Calu3 (cell line): ENCODE results near the gene MARVELD2. TPM values are rescaled to one million over a fixed set of nuclear protein-coding genes. Genes with fewer than 3 reads are reported as not detected.

Source experiments
- BruUV-seq: library from RNA; stranded (reverse); fragments of 400-500 nt; replicated peaks from 2 replicates; lab custom pipeline; 2021; lab: Mats Ljungman, UMichigan
- CTCF ChIA-PET: fragments of 300-600 bp; sonication (Branson Sonifier 250); formaldehyde crosslinking; loops from one replicate; lab custom pipeline; 2022; ENCODE audit warnings: antibody characterized with exemption; lab: Charles Lee
- DNase-seq: peaks from one replicate; pipeline ENCODE4 v3.0.0; 2022
- H3K27ac Mint-ChIP-seq: one replicate; pipeline ENCODE4 v1.8.0; 2022; ENCODE audit warnings: mixed read lengths; ENCODE audit not compliant: unreplicated experiment
- H3K27me3 Mint-ChIP-seq: one replicate; pipeline ENCODE4 v1.8.0; 2022; ENCODE audit warnings: mixed read lengths; ENCODE audit not compliant: unreplicated experiment
- H3K36me3 Mint-ChIP-seq: one replicate; pipeline ENCODE4 v1.8.0; 2022; ENCODE audit warnings: mild to moderate bottlenecking, moderate library complexity, mixed read lengths; ENCODE audit not compliant: insufficient read depth, unreplicated experiment
- H3K4me1 Mint-ChIP-seq: one replicate; pipeline ENCODE4 v1.8.0; 2022; ENCODE audit warnings: mild to moderate bottlenecking, low read depth, mixed read lengths; ENCODE audit not compliant: unreplicated experiment
- H3K4me3 Mint-ChIP-seq: one replicate; pipeline ENCODE4 v1.8.0; 2022; ENCODE audit warnings: mild to moderate bottlenecking, low read depth, moderate library complexity, mixed read lengths; ENCODE audit not compliant: unreplicated experiment
- H3K9me3 Mint-ChIP-seq: one replicate; pipeline ENCODE4 v1.8.0; 2022; ENCODE audit warnings: low read depth, mixed read lengths; ENCODE audit not compliant: unreplicated experiment
- intact Hi-C: fragments of 100-400 bp; cut with micrococcal nuclease; formaldehyde crosslinking; loops from one replicate; pipeline ENCODE4 v1.10.0; 2022; ENCODE audit not compliant: unreplicated experiment
- total RNA-seq: library from RNA; stranded (reverse); gene quantifications from 2 replicates; pipeline ENCODE4 v1.2.3, GENCODE V29; 2022
- TF ChIP-seq, protein P1 (sequence below): fragments of 200-600 bp; IDR thresholded peaks from one replicate; pipeline ENCODE4 v1.8.0; 2022; ENCODE audit warnings: antibody characterized with exemption; ENCODE audit not compliant: unreplicated experiment

The MARVELD2 gene
- total RNA-seq, 1 experiment from 2014 or later, result 40.9 TPM

DNA sequence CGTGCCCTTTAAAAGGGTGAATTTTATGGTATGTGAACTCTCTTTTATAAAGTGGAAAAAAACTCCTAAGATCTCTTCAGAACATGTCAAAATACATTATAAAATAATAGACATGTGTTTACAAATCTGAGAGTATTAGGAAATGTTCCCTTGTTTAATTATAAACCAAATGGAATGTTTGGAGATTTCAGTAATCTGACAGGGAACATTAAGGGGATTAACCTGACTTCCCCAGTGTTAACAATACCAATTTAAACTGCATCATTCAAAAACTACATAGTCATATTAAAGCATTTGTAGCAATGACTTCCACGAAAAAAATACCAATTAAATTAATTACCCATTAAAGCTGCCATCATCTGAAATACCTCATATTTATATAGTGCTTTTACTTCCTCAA lies 76.1 kb downstream of the MARVELD2 start:
- peak overlapping the region; percentile 100 for H3K4me3 Mint-ChIP-seq
- peak overlapping the region; percentile 34 for H3K27ac Mint-ChIP-seq

GRCh38 chr5:69491838-69492390 lies 77.0 kb downstream of the MARVELD2 start:
- Mint-ChIP-seq H3K4me1 (peaks cover 46% of the 10 kb centered on the region), H3K4me3 (peak overlapping the region; percentile 100)
- intact Hi-C loops, result loop anchor here (2.0 to 5.0 kb wide), 2 partner anchors 40 to 77 kb away; partner anchors contain the start of gene MARVELD2

More for the DNA sequence above, 76.1 kb downstream of the MARVELD2 start:
- peaks cover 48% of the 10 kb centered on the region for H3K4me1 Mint-ChIP-seq
- TF ChIP-seq, protein P1, sequence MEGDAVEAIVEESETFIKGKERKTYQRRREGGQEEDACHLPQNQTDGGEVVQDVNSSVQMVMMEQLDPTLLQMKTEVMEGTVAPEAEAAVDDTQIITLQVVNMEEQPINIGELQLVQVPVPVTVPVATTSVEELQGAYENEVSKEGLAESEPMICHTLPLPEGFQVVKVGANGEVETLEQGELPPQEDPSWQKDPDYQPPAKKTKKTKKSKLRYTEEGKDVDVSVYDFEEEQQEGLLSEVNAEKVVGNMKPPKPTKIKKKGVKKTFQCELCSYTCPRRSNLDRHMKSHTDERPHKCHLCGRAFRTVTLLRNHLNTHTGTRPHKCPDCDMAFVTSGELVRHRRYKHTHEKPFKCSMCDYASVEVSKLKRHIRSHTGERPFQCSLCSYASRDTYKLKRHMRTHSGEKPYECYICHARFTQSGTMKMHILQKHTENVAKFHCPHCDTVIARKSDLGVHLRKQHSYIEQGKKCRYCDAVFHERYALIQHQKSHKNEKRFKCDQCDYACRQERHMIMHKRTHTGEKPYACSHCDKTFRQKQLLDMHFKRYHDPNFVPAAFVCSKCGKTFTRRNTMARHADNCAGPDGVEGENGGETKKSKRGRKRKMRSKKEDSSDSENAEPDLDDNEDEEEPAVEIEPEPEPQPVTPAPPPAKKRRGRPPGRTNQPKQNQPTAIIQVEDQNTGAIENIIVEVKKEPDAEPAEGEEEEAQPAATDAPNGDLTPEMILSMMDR, result no peak
- no peaks in the 10 kb centered on the region for H3K27me3 Mint-ChIP-seq
- no TSS peak for BruUV-seq
- peaks cover 43% of the 10 kb centered on the region for H3K36me3 Mint-ChIP-seq
- intact Hi-C loops, result loop anchor here (2.0 to 5.0 kb wide), 2 partner anchors 39 to 76 kb away; partner anchors contain the start of gene MARVELD2
- no peak for DNase-seq
- CTCF ChIA-PET, result no interaction called here
- no peaks in the 10 kb centered on the region for H3K9me3 Mint-ChIP-seq

DNA sequence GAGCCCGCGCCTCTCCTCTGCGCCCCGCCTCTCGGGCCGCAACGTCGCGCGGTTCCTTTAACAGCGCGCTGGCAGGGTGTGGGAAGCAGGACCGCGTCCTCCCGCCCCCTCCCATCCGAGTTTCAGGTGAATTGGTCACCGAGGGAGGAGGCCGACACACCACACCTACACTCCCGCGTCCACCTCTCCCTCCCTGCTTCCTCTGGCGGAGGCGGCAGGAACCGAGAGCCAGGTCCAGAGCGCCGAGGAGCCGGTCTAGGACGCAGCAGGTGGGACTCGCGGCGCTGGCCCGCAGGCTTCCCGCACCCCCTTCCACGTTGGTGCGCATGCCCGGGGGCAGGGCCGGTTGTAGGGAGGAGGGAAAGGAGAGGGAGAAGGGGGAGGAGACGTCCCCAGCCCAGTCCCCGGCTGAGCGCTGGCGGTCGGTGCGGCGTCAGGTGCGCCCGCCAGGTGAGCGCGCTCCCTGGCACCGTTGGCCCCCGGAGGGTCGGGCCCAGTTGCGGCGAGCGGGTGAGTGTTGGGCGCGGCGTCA lies 77.5 kb downstream of the MARVELD2 start, which contains the start of gene OCLN:
OCLN (plus strand) TSS at position 400 of the 532 bp plus-strand sequence. CDS start 11,455 bp downstream, outside the sequence.
- intact Hi-C loops, result loop anchor here (5.0 kb wide), 1 partner anchor 40 kb away; no protein-coding TSS in a partner anchor
- peaks cover 49% of the 10 kb centered on the region for H3K4me1 Mint-ChIP-seq
- no peaks in the 10 kb centered on the region for H3K27me3 Mint-ChIP-seq
- BruUV-seq, result no TSS peak
- CTCF ChIA-PET, result no interaction called here
- peak; percentile 91 for DNase-seq
- peak within 1 kb of the TSS; percentile 100 for H3K4me3 Mint-ChIP-seq
- peaks cover 43% of the 10 kb centered on the region for H3K36me3 Mint-ChIP-seq
- TF ChIP-seq, protein P1, result no peak
- H3K27ac Mint-ChIP-seq, result peak within 1 kb of the TSS; percentile 98
- H3K9me3 Mint-ChIP-seq, result no peaks in the 10 kb centered on the region

More at GRCh38 chr5:69491838-69492390, 77.0 kb downstream of the MARVELD2 start:
- Mint-ChIP-seq H3K36me3 (peaks cover 43% of the 10 kb centered on the region), H3K27ac (peak overlapping the region; percentile 98), H3K9me3 (no peaks in the 10 kb centered on the region), H3K27me3 (no peaks in the 10 kb centered on the region)
- no TSS peak for BruUV-seq
- CTCF ChIA-PET, result no interaction called here
- TF ChIP-seq, protein P1, result no peak
- no peak for DNase-seq

DNA sequence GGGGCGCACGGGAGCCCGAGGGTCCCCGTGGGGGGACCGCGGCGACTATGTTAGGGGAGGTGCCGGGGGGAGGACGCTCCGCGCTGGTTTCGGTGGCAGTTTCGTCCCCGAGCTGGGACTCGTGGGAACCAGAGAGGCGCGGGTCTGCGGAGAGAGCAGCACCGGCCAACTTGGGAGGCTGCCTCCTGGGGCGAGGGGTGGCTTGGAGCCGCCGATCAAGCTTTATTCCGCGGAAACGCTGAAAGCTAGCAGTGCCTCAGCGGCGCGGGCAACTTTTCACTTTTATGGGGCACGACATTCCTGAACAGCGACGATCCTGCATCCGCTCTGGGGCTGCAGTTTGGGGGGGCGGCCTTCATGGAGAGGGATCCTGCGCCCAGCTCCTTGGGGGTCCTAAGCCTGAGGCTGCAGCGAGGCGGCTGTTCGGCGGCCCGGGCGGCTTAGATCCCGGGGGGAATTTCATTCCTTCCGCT lies 78.0 kb downstream of the MARVELD2 start:
- intact Hi-C loops, result loop anchor here (5.0 kb wide), 1 partner anchor 41 kb away; no protein-coding TSS in a partner anchor
- BruUV-seq, result no TSS peak
- no peaks in the 10 kb centered on the region for H3K9me3 Mint-ChIP-seq
- peak overlapping the region; percentile 98 for H3K27ac Mint-ChIP-seq
- DNase-seq, result no peak
- H3K36me3 Mint-ChIP-seq, result peaks cover 43% of the 10 kb centered on the region
- peaks cover 49% of the 10 kb centered on the region for H3K4me1 Mint-ChIP-seq
- CTCF ChIA-PET, result no interaction called here
- H3K27me3 Mint-ChIP-seq, result no peaks in the 10 kb centered on the region
- TF ChIP-seq, protein P1, result no peak
- peak overlapping the region; percentile 100 for H3K4me3 Mint-ChIP-seq
